Activated CD4-positive, alpha-beta memory T cell treated with anti-CD3 and anti-CD28 coated beads for 36 hours (primary cell): ENCODE results near the gene XYLT2. TPM values are rescaled to one million over a fixed set of nuclear protein-coding genes. Genes with fewer than 3 reads are reported as not detected.
A peak's percentile ranks its signal among the peaks of the same experiment; 100 is the strongest.

ENCODE experiments used
- CTCF ChIA-PET: fragments of 350-600 bp; sonication (Branson Sonifier 250); formaldehyde crosslinking; loops from one replicate; lab custom pipeline; 2021; ENCODE audit warnings: antibody characterized with exemption, inconsistent platforms; lab: Charles Lee
- POLR2A ChIA-PET: fragments of 350-600 bp; sonication (Branson Sonifier 250); formaldehyde crosslinking; loops from one replicate; lab custom pipeline; 2021; ENCODE audit warnings: antibody characterized with exemption; lab: Charles Lee
- DNase-seq: peaks from one replicate; pipeline ENCODE4 v3.0.0-alpha.2; 2020
- H3K27ac Mint-ChIP-seq: one replicate; pipeline ENCODE4 v1.8.0; 2021; ENCODE audit warnings: mixed read lengths
- H3K27me3 Mint-ChIP-seq: one replicate; pipeline ENCODE4 v1.8.0; 2021; ENCODE audit warnings: mixed read lengths
- H3K36me3 Mint-ChIP-seq: one replicate; pipeline ENCODE4 v1.8.0; 2021; ENCODE audit warnings: mixed read lengths
- H3K4me1 Mint-ChIP-seq: one replicate; pipeline ENCODE4 v1.8.0; 2021; ENCODE audit warnings: low read depth, mixed read lengths
- H3K4me3 Mint-ChIP-seq: one replicate; pipeline ENCODE4 v1.8.0; 2021; ENCODE audit warnings: mild to moderate bottlenecking, mixed read lengths
- H3K9me3 Mint-ChIP-seq: one replicate; pipeline ENCODE4 v1.8.0; 2021; ENCODE audit warnings: mixed read lengths
- intact Hi-C: fragments of 100-400 bp; cut with micrococcal nuclease; formaldehyde crosslinking; loops from one replicate; pipeline ENCODE4 v1.15.1; 2023
- total RNA-seq, 2 experiments: library from RNA; stranded (reverse); gene quantifications; one replicate each; pipeline ENCODE4 v1.2.3, GENCODE V29; 2021

XYLT2 gene
- total RNA-seq, 2 experiments from 2014 or later: 41.3 to 43.3 TPM

- Mint-ChIP-seq H3K27me3 (no peaks in the 10 kb centered on the region), H3K4me3 (no peak overlapping the region), H3K9me3 (no peaks in the 10 kb centered on the region), H3K27ac (no peak overlapping the region), H3K4me1 (peaks cover 17% of the 10 kb centered on the region), H3K36me3 (peaks cover 20% of the 10 kb centered on the region)
- intact Hi-C loops: no loop called here
- POLR2A ChIA-PET: interaction anchor here (0.6 kb wide), 1 partner anchor 31 kb away, joined by 3 read pairs; the partner anchor contains the start of gene LRRC59
- CTCF ChIA-PET: interaction anchor here (2.2 kb wide), 1 partner anchor 17 kb away, joined by 6 read pairs; no protein-coding TSS in a partner anchor
- no peak for DNase-seq
Observed at GRCh38 chr17:50365649-50366393, 19.9 kb downstream of the XYLT2 start.

- POLR2A ChIA-PET: no interaction called here
- intact Hi-C loops: no loop called here
- Mint-ChIP-seq H3K9me3 (no peaks in the 10 kb centered on the region), H3K27me3 (no peaks in the 10 kb centered on the region), H3K4me1 (peaks cover 23% of the 10 kb centered on the region), H3K27ac (no peak overlapping the region), H3K4me3 (no peak overlapping the region), H3K36me3 (peaks cover 28% of the 10 kb centered on the region)
- DNase-seq: no peak
- CTCF ChIA-PET: interaction anchor here (1.8 kb wide), 1 partner anchor 71 kb away, joined by 5 read pairs; no protein-coding TSS in a partner anchor
Observed at GRCh38 chr17:50367401-50367800, 21.5 kb downstream of the XYLT2 start.

- peak overlapping the region; percentile 12 for H3K4me3 Mint-ChIP-seq
Observed at GRCh38 chr17:50370052-50370451, 24.1 kb downstream of the XYLT2 start.

DNA sequence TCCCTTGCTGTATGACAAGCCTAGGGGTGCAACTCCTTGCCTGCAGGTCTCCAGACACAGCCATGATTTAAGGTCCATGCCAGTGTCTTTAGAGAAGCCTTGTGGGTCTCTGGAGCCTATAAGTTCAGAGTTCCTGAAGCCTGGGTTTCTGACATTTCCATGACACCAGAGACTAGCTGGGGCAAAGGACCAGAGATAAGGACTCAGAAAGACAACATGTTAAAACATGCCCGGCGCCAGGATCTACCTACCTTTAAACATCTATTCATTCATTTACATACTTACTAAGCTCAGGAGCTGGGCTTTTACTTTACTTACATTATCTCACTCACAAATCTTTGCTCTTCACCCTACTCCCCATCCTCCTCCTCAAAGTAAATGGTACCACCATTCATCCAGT, 25.6 kb downstream of the XYLT2 start:
- no peaks in the 10 kb centered on the region for H3K27me3 Mint-ChIP-seq
- CTCF ChIA-PET: interaction anchor here (3.9 to 5.9 kb wide), 2 partner anchors 9 to 26 kb away, joined by 27 to 50 read pairs; partner anchors contain the start of gene LRRC59
- peaks cover 43% of the 10 kb centered on the region for H3K36me3 Mint-ChIP-seq
- no peak for DNase-seq
- H3K27ac Mint-ChIP-seq: peak overlapping the region; percentile 42
- H3K4me3 Mint-ChIP-seq: peak overlapping the region; percentile 97
- POLR2A ChIA-PET: interaction anchor here (1.5 to 3.0 kb wide), 2 partner anchors 9 to 25 kb away, joined by 3 to 17 read pairs; partner anchors contain the start of gene LRRC59
- peaks cover 28% of the 10 kb centered on the region for H3K4me1 Mint-ChIP-seq
- intact Hi-C loops: no loop called here
- no peaks in the 10 kb centered on the region for H3K9me3 Mint-ChIP-seq

More at GRCh38 chr17:50370052-50370451, 24.1 kb downstream of the XYLT2 start:
- intact Hi-C loops: no loop called here
- ChIA-PET CTCF (interaction anchor here (0.6 to 5.9 kb wide), 3 partner anchors 7 to 282 kb away, joined by 3 to 50 read pairs (median 4); no protein-coding TSS in a partner anchor), POLR2A (no interaction called here)
- Mint-ChIP-seq H3K27me3 (no peaks in the 10 kb centered on the region), H3K4me1 (peaks cover 28% of the 10 kb centered on the region), H3K9me3 (no peaks in the 10 kb centered on the region), H3K27ac (no peak overlapping the region), H3K36me3 (peaks cover 38% of the 10 kb centered on the region)
- no peak for DNase-seq

GRCh38 chr17:50372222-50372757, 26.4 kb downstream of the XYLT2 start:
- CTCF ChIA-PET: interaction anchor here (3.9 to 5.9 kb wide), 2 partner anchors 10 to 25 kb away, joined by 27 to 50 read pairs; partner anchors contain the start of gene LRRC59
- DNase-seq: no peak
- Mint-ChIP-seq H3K9me3 (no peaks in the 10 kb centered on the region), H3K4me3 (peak overlapping the region; percentile 97), H3K27ac (peak overlapping the region; percentile 99), H3K36me3 (peaks cover 46% of the 10 kb centered on the region), H3K27me3 (no peaks in the 10 kb centered on the region), H3K4me1 (peaks cover 28% of the 10 kb centered on the region)
- POLR2A ChIA-PET: interaction anchor here (1.0 to 3.0 kb wide), 4 partner anchors 20 to 27 kb away, joined by 3 to 17 read pairs (median 4); partner anchors contain the start of genes LRRC59 and XYLT2
- intact Hi-C loops: loop anchor here (2.0 kb wide), 1 partner anchor 25 kb away; the partner anchor contains the start of gene LRRC59

- peak; percentile 90 for DNase-seq
- ChIA-PET CTCF (interaction anchor here (0.7 to 5.9 kb wide), 3 partner anchors 10 to 129 kb away, joined by 3 to 50 read pairs (median 27); partner anchors contain the start of gene LRRC59), POLR2A (interaction anchor here (0.8 to 3.0 kb wide), 7 partner anchors 10 to 53 kb away, joined by 3 to 17 read pairs (median 4); partner anchors contain the start of genes ACSF2, LRRC59 and XYLT2)
- Mint-ChIP-seq H3K27me3 (no peaks in the 10 kb centered on the region), H3K4me1 (peaks cover 28% of the 10 kb centered on the region), H3K36me3 (peaks cover 44% of the 10 kb centered on the region), H3K27ac (peak within 1 kb of the TSS; percentile 99), H3K4me3 (peak within 1 kb of the TSS; percentile 97), H3K9me3 (no peaks in the 10 kb centered on the region)
- intact Hi-C loops: loop anchor here (2.0 kb wide), 1 partner anchor 24 kb away; the partner anchor contains the start of gene LRRC59
Observed at GRCh38 chr17:50372758-50373556, 27.0 kb downstream of the XYLT2 start, which contains the start of the genes EME1 and MRPL27. EME1 (plus strand) TSS chr17:50373229; CDS start chr17:50375209, 1,980 bp downstream. MRPL27 (minus strand) TSS chr17:50373184; CDS start chr17:50373170, 14 bp downstream.

GRCh38 chr17:50373705-50374104, 27.8 kb downstream of the XYLT2 start:
- Mint-ChIP-seq H3K4me1 (peaks cover 28% of the 10 kb centered on the region), H3K36me3 (peaks cover 46% of the 10 kb centered on the region), H3K27ac (peak overlapping the region; percentile 99), H3K27me3 (no peaks in the 10 kb centered on the region), H3K4me3 (peak overlapping the region; percentile 97), H3K9me3 (no peaks in the 10 kb centered on the region)
- no peak for DNase-seq
- intact Hi-C loops: loop anchor here (2.0 kb wide), 1 partner anchor 23 kb away; the partner anchor contains the start of gene LRRC59
- ChIA-PET POLR2A (interaction anchor here (0.8 to 3.0 kb wide), 7 partner anchors 11 to 53 kb away, joined by 3 to 17 read pairs (median 4); partner anchors contain the start of genes ACSF2 and LRRC59), CTCF (interaction anchor here (0.7 to 5.9 kb wide), 3 partner anchors 11 to 128 kb away, joined by 3 to 50 read pairs (median 27); partner anchors contain the start of gene LRRC59)

- Mint-ChIP-seq H3K27me3 (no peaks in the 10 kb centered on the region), H3K9me3 (no peaks in the 10 kb centered on the region), H3K4me3 (no peak overlapping the region), H3K27ac (no peak overlapping the region), H3K36me3 (peaks cover 61% of the 10 kb centered on the region), H3K4me1 (peaks cover 20% of the 10 kb centered on the region)
- ChIA-PET CTCF (interaction anchor here (1.4 to 2.2 kb wide), 3 partner anchors 14 to 22 kb away, joined by 6 to 11 read pairs (median 6); partner anchors contain the start of gene LRRC59), POLR2A (interaction anchor here (1.0 kb wide), 1 partner anchor 51 kb away, joined by 3 read pairs; no protein-coding TSS in a partner anchor)
- intact Hi-C loops: no loop called here
- DNase-seq: no peak
Observed at GRCh38 chr17:50375858-50376538, 30.1 kb downstream of the XYLT2 start.

DNA sequence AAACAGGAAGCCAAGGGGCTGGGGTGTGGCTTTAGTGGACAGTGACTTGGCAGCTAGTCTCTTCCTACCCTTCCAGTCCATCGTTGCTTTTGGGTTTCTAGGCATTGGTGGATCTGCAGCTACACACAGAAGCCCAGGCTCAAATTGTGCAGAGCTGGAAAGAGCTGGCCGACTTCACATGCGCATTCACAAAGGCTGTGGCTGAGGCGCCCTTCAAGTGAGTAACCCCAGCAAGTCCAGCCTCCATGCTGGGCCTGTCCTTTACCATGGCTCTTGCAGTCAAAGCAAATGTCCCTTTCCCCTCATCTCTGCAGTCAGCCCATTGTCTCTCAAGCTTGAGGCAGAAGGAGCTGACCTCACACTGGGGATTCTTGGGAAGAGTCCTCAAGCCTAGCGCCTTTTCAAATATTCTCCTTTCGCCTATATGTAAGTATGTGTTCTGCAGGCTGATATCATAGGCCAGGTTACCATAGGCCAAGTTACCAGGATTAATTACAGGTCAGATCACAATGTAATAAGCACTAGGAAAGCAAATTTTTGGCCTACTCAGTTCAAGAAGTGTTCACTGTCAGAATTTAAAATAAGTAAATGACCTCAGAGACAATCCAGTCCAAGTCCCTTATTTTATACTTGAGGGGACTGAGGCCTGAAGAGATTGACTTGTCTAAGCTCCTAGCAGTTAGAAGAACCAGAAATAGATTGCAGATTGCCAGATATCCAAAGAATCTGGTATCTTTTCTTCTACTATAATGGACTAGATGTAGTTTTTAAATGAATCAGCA, 33.6 kb downstream of the XYLT2 start:
- H3K27me3 Mint-ChIP-seq: no peaks in the 10 kb centered on the region
- no peak overlapping the region for H3K4me3 Mint-ChIP-seq
- peaks cover 61% of the 10 kb centered on the region for H3K36me3 Mint-ChIP-seq
- CTCF ChIA-PET: interaction anchor here (1.5 to 5.7 kb wide), 2 partner anchors 17 to 18 kb away, joined by 8 to 37 read pairs; partner anchors contain the start of gene LRRC59
- no peak overlapping the region for H3K27ac Mint-ChIP-seq
- POLR2A ChIA-PET: interaction anchor here (0.9 kb wide), 1 partner anchor 13 kb away, joined by 3 read pairs; no protein-coding TSS in a partner anchor
- no peaks in the 10 kb centered on the region for H3K4me1 Mint-ChIP-seq
- no peak for DNase-seq
- no peaks in the 10 kb centered on the region for H3K9me3 Mint-ChIP-seq
- intact Hi-C loops: no loop called here
